ENCODE results near the gene ITPRID2. TPM values are rescaled to one million over a fixed set of nuclear protein-coding genes. Genes with fewer than 3 reads are reported as not detected.

The ITPRID2 gene
- total and polyA plus RNA-seq, 2 of the 4 experiments (the other 2 are of a cell fraction) = 74.1 to 187 TPM

- peak; percentile 42; the same call in 1 of the 2 replicates for ATAC-seq (ENCODE audit: low read depth)
Measured at GRCh38 chr2:181953881-181954537, 62.5 kb downstream of the ITPRID2 start.

More at GRCh38 chr2:181953881-181954537, 62.5 kb downstream of the ITPRID2 start:
- no peak overlapping the region for H2AK9ac ChIP-seq (replicated peaks; ENCODE audit: low read depth, low read length, poor library complexity)
- in situ Hi-C loops (cut with MboI; ENCODE audit: low sequenced_read_pairs) (no loop called here), dilution Hi-C loops (cut with HindIII; ENCODE audit: low sequenced_read_pairs, unreplicated experiment) (no loop called here), intact Hi-C loops (cut with micrococcal nuclease) (no loop called here)
- no peaks in the 10 kb centered on the region for H3K9me3 ChIP-seq (ENCODE audit: control insufficient read depth, insufficient read depth, low read length)
- no peak overlapping the region for H3K14ac ChIP-seq (replicated peaks; ENCODE audit: low read depth, low read length)
- POLR2A ChIA-PET (ENCODE audit: unreplicated experiment) = no interaction called here
- H3K18ac ChIP-seq (ENCODE audit: low read depth, low read length) = peak overlapping the region; percentile 27; the same call in 1 of the 2 replicates
- H2BK20ac ChIP-seq (ENCODE audit: low read depth, low read length) = peak overlapping the region; percentile 95
- H4K20me1 ChIP-seq (ENCODE audit: insufficient read depth, low read length) = no peaks in the 10 kb centered on the region
- H2BK15ac ChIP-seq (ENCODE audit: low read depth, low read length) = peak overlapping the region; percentile 72; the same call in 2 of the 3 replicates
- no peak overlapping the region for H2BK5ac ChIP-seq (ENCODE audit: low read depth, low read length, poor library complexity, severe bottlenecking)
- H3K36me3 ChIP-seq (ENCODE audit: control insufficient read depth, insufficient read depth, low read length) = no peaks in the 10 kb centered on the region
- H2AK5ac ChIP-seq (ENCODE audit: low read depth, low read length) = no peak overlapping the region
- peak overlapping the region; percentile 90 for H2BK120ac ChIP-seq (ENCODE audit: low read depth, low read length)
- H4K91ac ChIP-seq (ENCODE audit: insufficient read depth, low read depth, low read length) = no peak overlapping the region
- H4K5ac ChIP-seq (ENCODE audit: low read depth, low read length) = peak overlapping the region; percentile 20; the same call in 1 of the 2 replicates
- H3K79me1 ChIP-seq (ENCODE audit: low read depth in 1 of 2, low read length in 2 of 2) = no peaks in the 10 kb centered on the region
- no peak for TF ChIP-seq BHLHE40 (IDR thresholded peaks at IDR 0.05; ENCODE audit: low read depth, low read length)
- TF ChIP-seq CTCF (conservative IDR thresholded peaks at IDR 0.05; ENCODE audit: low read depth, low read length) = peak; percentile 53
- no peak for TF ChIP-seq FOS (IDR thresholded peaks at IDR 0.05; ENCODE audit: low read depth, low read length)
- no peak for TF ChIP-seq MAZ (IDR thresholded peaks at IDR 0.05; ENCODE audit: borderline replicate concordance, low read depth, low read length)
- 13% methylated on average over 10 of the region's 19 CpGs; no CpG with 5 or more reads in 1 of the 2 experiments for WGBS, 2 experiments (ENCODE audit: extremely low coverage in 2 of 2, insufficient read length in 1 of 2)
- H3K4me2 ChIP-seq (ENCODE audit: low read depth, low read length) = peak overlapping the region; percentile 74; the same call in 1 of the 2 replicates
- H4K8ac ChIP-seq (ENCODE audit: low read depth in 2 of 2, low read length in 2 of 2) = peak overlapping the region; percentile 8 to 52; a peak in 3 of 4 replicates
- H3K4me3 ChIP-seq (ENCODE audit: insufficient read depth, low read depth, low read length) = no peak overlapping the region
- peak overlapping the region; percentile 41; the same call in 1 of the 2 replicates for H3K56ac ChIP-seq (ENCODE audit: extremely low read depth, insufficient read depth, low read length)
- no peaks in the 10 kb centered on the region for H3K27me3 ChIP-seq (ENCODE audit: control insufficient read depth, insufficient read depth, low read length)
- BruUV-seq (replicated peaks) = no TSS peak
- H3K9me1 ChIP-seq (ENCODE audit: insufficient read depth, low read length) = 0 out of 2 replicates have a peak, but pooled peaks cover 2% of the 10 kb centered on the region
- DNase-seq = peak; percentile 62
- no peak overlapping the region for H3K23ac ChIP-seq (ENCODE audit: low read depth, low read length)
- H3K4ac ChIP-seq (ENCODE audit: low read depth, low read length) = peak overlapping the region; percentile 53; the same call in 1 of the 2 replicates
- H2AFZ ChIP-seq (replicated peaks; ENCODE audit: low read length, poor library complexity) = peak overlapping the region; percentile 66
- CTCF ChIA-PET = interaction anchor here (0.5 to 1.5 kb wide), 8 partner anchors 12 to 216 kb away, joined by 3 to 5 read pairs (median 3); no protein-coding TSS in a partner anchor
- no peak overlapping the region for H3K9ac ChIP-seq (ENCODE audit: low read depth, low read length)
- no peak overlapping the region for H3K27ac ChIP-seq (ENCODE audit: insufficient read depth, low read length)
- peaks cover 5% of the 10 kb centered on the region; the same call in 1 of the 2 replicates for H3K4me1 ChIP-seq (ENCODE audit: control insufficient read depth, insufficient read depth, low read length)

All from IMR-90 (cell line).